HG02763 (cell line): ENCODE data around the gene E2F6.

ENCODE experiments used
- ATAC-seq: cut with Tn5 transposase; IDR thresholded peaks from one replicate; pipeline ENCODE4 v1.9.1; 2021; ENCODE audit warnings: mild to moderate bottlenecking, moderate library complexity; ENCODE audit not compliant: unreplicated experiment

E2F6 gene

DNA sequence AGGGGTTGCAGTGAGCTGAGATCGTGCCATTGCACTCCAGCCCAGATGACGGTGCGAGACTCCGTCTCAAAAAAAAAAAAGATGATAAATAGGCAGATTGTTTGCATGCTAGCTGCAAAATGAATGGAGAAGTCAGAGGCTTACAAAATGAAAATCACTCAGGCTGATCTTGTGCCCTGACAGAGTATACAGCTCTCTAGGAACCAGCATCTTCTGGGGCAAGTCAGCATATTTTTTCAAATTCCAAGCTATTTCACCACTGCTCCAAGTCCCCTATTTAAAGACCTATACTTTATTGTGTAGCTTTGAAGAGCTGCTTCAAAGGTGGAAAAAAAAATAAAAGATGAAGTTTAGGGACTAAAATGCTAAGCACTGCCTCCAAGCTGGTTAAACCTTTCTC is 6.1 kb downstream of the E2F6 start:
- ATAC-seq = no peak

DNA sequence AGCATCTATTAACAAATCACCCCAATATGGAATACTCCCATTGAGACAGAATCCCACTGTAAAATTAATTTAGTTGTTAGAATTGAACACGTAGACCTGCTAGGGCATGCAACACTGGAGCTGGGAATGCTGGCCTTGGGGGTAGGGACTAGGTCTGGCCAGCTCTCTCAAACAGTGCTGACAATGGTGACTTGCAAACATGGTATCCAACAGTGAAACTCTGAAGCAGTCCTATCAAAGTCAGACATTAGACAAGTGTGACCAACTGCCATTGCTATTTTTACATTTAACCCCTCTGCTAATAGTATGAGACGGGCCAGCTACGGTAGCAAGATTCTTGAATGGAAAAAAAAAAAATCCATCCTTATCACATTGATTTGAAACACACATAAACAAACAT is 7.2 kb downstream of the E2F6 start:
- no peak for ATAC-seq

DNA sequence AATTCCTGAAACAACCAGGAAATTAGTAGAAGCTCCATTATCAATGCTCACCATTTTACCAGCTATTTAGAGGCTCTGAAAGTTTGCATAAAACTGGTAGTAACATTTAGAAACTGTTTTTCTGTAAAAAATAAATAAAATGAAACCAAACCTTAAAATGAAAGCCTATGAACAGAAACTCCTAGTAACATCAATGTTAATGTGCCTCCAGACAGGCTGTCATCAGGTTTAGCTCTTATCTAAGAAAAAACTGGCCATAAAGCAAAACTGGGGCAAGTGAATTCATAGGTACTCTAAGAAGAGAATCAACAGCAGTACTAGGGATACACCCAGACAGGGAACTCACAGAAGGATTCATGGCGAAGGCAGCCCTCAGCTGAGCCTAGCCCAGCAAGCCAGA is 8.0 kb downstream of the E2F6 start:
- ATAC-seq = peak; percentile 40

DNA sequence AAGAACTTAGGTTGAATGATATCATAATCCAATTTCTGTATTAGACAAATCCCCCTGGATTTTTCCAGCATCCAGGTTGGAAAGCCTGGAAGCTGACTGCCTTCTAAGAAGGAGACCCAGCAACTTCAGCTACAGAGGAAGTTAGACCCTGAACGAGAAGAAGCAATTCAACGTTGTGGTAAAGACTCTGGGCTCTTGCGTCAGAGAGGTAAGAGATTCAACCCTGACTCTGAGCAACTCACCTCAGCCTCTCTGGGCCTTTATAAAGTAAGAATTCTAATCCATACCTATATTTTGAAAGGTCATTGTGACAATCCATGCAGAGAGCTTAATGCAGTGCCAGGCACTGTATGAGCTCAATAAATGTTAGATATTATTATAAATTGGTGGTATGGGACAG is 9.7 kb downstream of the E2F6 start:
- ATAC-seq = no peak

DNA sequence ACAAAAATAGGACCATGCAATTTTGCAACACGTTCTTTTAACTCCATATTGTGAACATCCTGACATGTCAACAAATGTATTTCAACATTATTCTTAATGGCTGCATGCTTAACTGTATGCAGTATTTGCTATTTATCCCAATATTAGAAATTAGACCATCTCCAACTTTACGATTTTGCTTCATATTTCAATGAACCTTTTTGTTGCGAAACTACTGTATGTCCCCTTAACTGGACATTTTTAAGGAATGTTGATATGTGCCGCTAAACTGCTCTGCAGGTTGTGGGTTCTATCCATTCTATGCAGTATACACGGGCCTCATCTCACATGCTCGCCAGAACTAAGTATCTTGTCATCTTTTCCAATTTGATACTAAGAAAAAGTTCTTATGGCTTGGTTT is 11.1 kb downstream of the E2F6 start:
- ATAC-seq = no peak

DNA sequence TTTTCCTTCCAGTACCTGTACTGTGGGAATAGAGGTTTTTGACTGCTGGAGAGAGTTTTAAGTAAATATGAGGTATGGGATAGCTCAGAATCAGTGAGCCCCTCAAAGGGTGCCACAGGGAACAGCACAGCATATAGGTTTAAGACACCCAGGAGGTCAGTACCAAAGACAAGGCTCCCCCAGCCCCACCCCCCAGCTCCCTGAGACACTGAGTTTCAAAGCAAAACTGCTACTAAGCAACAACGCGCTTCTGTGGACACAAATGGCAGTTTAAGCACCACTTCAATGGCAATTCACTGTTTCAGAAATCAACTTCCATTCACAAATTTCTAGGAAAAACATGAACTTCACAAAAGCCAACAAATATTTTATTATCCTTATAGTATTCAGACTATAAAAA is 15.2 kb downstream of the E2F6 start:
- ATAC-seq = no peak

DNA sequence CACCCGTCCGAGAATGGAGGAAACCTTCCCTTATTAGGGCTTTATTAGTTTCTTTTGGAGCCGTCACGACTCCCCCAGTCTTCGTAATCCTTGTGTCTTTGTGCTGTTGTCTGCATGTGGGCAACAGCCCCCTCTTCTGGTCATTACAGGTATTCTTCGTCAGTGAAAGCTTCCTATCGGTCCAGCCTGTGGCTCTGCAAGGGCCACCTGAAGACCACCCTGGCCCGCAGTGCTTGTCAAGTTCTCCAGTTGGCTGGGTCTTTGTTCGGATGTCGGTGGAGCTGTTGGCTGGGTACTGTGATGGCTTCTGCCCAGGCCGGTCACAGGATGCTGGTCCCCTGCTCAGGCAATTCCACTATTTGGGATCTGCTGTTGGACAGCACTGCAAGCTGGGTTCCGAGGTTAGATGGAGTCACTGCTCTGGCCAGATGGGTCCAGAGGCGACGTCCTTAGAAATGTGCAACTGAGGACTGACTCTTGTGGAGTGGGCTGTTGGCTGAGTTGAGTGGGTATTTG is 19.2 kb downstream of the E2F6 start:
- ATAC-seq = no peak

DNA sequence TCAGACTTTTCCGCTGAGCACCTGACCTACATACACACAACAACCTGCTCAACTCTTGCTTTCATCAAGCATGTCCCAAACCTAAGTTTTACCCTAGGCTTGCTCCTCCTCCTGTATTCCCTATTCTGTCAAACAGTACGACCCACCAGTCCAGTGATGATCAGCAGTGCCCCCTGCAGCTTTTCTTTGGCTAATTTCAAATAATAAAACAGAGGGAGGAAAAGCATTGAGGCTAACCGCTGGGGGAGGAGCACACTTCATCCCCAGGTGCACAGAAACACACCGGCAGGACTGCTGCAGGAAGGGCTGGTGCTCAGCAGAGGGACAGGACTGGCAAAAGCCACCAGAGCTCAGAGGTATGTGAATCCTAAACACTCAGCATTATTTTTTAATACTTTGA is 21.2 kb downstream of the E2F6 start:
- no peak for ATAC-seq

DNA sequence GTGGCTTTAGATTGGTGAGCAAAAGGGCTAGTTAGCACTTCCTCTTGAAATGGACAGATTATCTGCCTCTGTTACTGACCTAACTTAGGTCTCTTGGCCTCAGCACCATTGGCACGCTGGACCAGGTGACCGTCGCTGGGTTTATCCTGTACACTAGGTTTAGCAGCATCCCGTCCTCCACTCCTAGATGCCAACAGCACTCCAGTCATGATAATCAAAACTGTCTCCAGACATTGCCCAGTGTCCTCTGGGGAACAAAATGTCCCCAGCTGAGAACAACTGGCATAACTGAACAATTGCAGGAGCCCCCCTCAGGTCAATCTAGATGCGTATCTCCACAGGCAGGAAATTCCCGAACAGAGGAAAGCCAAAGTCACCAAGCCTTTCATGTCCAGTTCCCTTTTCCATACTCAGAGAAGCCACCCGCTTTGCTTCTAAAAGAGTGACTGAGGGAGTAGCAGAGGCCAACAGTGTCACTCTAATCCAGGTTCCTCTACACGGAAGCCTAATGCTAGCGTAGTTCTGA is 27.3 kb downstream of the E2F6 start:
- no peak for ATAC-seq

DNA sequence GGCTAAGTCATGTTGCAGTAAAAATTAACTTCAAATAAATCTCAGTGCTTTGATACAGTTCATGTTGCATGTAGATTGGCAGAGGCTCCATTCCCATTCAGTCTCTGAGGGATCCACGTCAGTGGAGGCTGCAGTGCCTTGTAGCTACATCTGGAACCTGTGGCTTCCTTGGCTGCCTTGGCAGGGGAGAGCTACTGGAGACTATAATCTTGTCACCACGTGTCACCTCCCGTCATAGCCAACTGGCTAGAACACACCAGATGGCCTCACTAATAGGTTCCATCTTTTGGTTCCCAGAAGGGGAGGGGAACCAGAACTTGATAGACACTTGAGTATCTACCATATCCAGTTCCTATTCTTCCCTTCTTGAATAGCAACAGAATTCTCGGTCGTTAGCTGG is 28.4 kb downstream of the E2F6 start:
- no peak for ATAC-seq

DNA sequence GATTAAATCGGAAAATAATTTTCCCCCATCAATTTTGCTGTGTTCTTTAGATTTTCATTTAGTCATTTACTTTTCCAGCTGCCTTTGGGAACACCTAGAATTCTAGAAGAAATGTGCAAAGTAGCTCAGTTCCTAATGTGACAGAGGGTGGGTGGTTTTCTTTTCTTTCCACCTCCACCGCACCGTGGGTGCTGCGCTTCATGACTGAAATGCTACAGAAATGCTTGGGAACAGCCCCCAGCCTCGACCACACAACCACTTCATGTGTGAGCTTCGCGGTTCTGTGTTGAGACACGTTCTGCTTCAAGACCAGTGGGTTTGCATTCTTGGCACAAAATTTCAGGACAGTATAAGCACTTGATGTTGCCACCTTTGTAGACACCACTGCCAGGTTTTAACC is 30.9 kb downstream of the E2F6 start:
- no peak for ATAC-seq

DNA sequence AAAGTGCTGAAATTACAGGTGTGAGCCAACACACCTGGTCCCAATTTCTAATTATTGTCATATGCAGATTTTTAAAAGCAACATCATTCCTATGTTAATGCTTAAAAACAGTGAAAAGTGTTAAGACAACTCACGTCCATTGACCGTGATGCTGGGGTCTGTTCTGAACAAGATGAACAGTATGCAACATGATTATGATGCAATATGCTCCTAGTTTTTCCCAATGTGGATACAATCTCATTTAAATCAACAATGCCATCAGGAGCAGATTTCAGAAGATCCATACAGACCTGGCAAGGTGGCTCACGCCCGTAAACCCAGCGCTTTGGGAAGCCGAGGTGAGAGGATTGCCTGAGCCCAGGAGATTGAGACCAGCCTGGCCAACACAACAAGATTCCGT is 31.5 kb downstream of the E2F6 start:
- no peak for ATAC-seq

DNA sequence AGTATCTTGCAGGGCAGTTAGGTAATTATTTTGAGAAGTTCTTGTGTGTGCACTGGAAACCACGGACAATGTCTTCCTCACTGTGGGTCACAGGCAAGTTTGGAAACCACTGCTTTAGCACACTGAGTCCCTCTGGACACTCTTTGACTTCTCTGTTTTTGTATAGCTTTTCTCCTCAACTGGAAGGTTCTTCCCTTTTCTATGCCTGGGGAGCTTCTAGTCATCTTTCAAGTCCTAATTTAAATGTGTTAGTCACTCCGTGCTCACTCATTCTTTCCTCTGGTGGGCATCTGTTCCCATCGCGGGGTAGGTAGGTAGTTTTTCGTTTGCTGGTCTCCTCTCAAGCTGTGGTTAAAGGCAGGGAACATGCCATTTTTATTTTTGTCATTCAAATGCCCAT is 32.1 kb downstream of the E2F6 start:
- no peak for ATAC-seq

DNA sequence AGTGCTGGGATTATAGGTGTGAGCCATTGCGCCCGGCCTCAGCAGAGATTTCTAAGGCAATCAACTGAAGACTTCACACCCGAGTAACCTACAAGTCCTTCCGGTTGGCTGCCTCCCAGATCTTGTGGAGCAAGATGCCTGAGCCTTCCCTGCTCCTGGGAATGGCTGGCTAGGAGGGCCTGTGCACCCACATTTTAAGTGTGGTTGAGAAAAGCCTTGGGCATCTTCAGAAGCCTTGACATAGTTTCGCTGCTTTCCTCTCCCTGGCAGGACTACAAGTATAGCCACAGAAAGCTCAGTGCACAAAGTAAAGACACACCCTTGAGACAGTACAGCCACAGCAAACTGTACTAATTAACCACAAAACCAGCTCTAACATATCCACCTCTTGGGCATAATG is 35.2 kb downstream of the E2F6 start:
- ATAC-seq = no peak

DNA sequence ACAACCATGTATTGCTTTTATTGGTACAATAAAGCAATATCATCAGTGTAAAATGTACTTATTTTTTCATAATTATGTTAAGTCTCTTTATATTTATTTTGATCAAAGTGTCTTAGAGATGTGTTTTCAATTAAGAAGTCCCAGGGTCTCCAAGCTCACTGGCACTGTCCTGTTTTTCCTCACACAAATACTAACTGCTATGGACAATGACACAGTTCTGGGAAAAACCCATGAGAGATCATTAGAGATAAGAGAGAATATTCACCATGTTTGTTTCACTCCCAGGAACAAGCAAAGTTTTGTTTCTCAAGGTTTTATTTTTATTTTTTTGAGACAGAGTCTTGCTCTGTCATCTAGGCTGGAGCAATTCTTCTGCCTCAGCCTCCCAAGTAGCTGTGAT is 38.7 kb downstream of the E2F6 start:
- no peak for ATAC-seq

DNA sequence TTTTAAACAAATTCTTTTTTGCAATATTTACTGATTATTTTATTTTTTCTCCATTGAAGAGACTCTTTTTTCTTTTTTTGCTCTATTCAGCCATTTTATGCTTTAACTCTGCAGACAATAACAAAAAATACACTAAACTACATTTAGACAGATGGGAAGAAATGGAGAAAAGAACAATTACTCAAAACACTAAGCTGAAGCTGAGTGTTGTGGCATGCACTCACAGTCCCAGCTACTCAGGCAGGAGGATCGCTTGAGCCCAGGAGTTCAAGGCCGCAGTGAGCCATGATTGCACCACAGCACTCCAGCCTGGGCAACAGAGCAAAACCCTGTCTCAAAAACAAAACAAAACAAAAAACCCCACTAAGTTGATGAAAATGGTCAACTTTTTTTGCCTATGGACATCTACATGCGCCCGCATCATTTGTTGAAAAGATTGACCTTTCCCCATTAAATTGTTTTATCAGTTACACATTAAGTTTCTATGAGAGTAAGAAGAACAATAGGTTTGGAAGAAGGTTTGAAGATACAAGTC is 43.0 kb downstream of the E2F6 start:
- no peak for ATAC-seq

DNA sequence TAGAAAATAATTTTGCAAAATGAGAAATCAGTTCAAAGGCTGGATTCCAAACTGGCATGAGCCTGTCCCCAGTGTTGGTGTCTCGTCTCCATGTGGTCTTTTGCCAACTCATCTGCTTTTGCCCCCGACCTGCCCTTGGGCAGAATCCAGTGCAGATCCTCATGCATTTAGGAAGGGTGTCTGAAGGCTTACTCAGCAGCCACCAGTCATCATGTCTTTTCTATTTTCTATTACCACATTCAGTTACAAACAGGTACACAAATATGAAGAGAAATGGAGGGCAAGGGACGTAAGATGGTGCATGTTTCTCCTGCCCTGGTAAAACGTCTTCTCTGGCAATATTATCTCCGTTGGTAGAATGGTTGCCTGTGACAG is 43.5 kb downstream of the E2F6 start:
- no peak for ATAC-seq

DNA sequence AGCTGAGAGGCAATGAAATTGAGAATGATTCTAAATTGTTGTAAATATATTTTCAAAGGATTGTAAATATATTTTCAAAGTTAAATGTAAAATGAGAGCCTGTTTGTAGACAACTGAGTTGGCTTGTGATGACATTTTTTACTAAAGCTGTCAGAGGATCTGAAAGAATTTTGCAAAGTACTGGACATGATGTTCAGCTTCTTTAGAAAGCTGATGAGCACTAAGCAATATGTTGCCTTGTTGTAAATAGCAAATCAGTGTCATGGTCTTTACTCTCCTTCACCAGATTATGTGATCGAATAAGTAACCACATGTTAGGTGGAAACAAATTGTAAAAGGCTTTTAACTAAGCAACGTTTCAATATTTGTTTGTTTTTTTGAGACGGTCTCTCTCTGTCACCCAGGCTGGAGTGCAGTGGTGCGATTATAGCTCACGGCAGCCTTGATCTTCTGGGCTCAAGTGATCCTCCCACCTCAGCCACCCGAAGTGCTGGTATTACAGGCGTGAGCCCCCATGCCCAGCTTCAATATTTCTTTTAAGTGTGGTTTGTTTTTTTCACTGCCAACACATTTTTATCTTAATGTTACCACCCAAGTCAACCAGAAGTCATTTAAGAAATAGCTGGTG is 44.0 kb downstream of the E2F6 start:
- no peak for ATAC-seq

DNA sequence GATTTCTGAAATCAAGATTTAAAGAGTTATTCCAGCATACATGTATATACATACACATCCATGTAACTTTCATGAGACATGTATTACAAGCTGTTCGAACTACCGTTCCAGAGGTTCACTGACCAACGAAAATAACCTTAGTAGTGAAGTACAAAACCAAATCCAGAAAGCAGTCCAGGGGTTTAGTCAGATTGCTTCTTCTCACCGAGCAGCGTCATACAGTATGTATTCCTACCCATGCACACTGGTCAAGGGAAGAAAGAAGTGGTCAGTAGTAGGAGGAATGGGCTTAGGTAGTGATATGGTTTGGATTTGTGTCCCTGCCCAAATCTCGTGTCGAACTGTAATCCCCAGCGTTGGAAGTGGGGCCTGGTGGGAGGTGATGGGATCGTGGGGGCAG is 45.3 kb downstream of the E2F6 start:
- ATAC-seq = no peak

DNA sequence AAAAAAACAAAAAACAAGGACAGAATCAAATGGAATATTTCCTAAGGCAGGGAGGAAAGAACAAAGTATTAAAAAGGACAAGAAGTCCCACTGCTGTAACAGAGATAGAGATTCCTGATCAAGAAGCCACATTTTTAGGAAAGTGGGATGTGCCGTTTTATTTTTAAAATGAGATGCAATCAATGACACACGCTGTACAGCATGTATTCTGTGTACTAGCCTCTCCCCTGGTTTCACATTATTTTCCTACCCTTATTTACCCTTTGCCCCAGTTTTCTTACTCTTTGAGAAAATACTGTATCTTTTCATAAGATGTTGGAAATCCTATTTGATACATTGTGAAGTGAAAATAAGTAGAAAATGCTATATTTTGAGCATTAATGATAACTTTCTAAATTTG is 45.8 kb downstream of the E2F6 start:
- ATAC-seq = no peak

DNA sequence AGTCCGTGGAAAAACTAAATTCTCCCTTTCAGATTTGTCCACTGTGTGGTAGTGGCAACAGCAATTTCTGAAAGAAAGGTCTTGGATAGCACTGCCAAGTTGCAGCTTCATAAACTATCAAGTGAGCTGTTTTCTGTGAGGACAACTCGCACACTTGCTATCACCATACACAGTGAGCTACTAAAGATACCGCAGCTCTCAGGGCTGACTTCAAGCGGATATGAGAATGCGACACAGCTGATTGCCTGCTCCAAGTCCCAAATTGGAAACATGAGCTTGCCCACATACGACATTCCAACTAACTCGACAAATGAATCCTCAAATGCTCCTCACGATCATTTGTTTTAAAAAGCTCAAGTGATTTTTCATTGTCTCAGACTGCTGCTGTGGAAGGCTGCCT is 46.2 kb downstream of the E2F6 start:
- ATAC-seq = no peak

DNA sequence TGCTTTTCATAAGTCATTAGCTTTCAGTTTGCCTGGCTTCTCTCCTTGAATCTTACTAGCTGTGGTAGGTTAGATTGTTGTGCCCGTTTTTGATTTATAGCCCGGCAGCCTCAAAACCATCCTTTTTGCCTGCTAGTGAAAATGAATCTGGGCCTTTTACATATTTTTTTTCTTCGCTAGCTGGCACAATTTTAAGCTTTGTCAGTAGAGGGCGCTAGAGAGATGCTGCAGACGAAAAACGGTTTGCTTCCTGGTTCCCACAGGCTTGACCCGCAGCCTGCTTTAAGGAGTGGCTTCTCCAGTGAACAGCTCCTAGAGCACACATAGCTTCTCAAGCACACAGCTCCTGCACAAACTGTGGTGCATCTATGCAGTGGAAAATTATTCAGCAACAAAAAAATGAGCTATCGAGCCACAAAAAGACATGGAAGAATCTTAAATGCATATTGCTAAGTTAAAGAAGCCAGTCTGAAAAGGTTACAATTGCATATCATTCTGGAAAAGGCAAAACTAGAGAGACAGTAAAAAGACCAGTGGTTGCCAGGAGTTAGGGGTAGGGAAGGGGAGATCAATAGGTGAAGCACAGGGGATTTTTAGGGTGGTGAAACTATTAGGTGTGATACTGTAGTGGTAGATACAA is 47.9 kb downstream of the E2F6 start:
- no peak for ATAC-seq

DNA sequence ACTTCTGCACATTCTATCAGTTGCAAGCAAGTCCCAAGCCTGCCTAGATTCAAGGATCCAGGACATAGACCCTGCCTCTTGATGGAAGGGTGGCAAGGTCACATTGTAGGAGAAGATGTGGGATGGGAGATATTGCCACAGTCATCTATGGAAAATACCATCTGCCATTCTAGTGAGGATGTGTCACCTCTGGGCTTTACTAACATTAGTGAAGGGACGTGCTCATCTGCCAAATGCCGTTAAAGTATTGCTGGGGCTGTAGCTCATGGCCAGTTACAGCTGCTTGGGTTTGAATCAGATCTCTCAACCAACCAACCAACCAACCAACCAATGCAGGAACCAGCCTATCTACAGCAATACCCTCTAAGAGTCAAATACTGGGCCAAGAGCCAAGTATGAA is 49.0 kb downstream of the E2F6 start:
- ATAC-seq = no peak
